ENCODE results near the gene PLP2. TPM values are rescaled to one million over a fixed set of nuclear protein-coding genes. Genes with fewer than 3 reads are reported as not detected.

The PLP2 gene
- total and polyA plus RNA-seq, 8 donors: 42.7 to 241 (median 53.5) TPM

- intact Hi-C loops (cut with DNase I): no loop called here
- no peak for DNase-seq
- H3K36me3 ChIP-seq: no peaks in the 10 kb centered on the region
These were observed 33.0 kb downstream of the PLP2 start for GRCh38 chrX:49204709-49205108.

GRCh38 chrX:49205443-49205842 is 33.7 kb downstream of the PLP2 start:
- intact Hi-C loops (cut with DNase I): no loop called here
- H3K27me3 ChIP-seq: no peaks in the 10 kb centered on the region

More at GRCh38 chrX:49204709-49205108, 33.0 kb downstream of the PLP2 start:
- no peak for TF ChIP-seq CTCF (IDR thresholded peaks at IDR 0.05)
- Histone ChIP-seq H3K27me3 (no peaks in the 10 kb centered on the region), H3K4me3 (no peak overlapping the region), H3K27ac (no peak overlapping the region), H3K4me1 (no peaks in the 10 kb centered on the region), H3K9me3 (no peaks in the 10 kb centered on the region)
- no peak for ATAC-seq

GRCh38 chrX:49206543-49206942 is 34.8 kb downstream of the PLP2 start:
- intact Hi-C loops (cut with DNase I): no loop called here
- ATAC-seq: no peak

More at GRCh38 chrX:49205443-49205842, 33.7 kb downstream of the PLP2 start:
- ATAC-seq (no peak), DNase-seq (no peak)
- Histone ChIP-seq H3K4me3 (no peak overlapping the region), H3K4me1 (no peaks in the 10 kb centered on the region), H3K36me3 (no peaks in the 10 kb centered on the region), H3K9me3 (no peaks in the 10 kb centered on the region), H3K27ac (no peak overlapping the region)
- no peak for TF ChIP-seq CTCF (IDR thresholded peaks at IDR 0.05)

GRCh38 chrX:49208399-49208798 is 36.7 kb downstream of the PLP2 start:
- Histone ChIP-seq H3K4me1 (no peaks in the 10 kb centered on the region), H3K27ac (no peak overlapping the region), H3K9me3 (no peaks in the 10 kb centered on the region), H3K27me3 (no peaks in the 10 kb centered on the region), H3K4me3 (no peak overlapping the region), H3K36me3 (no peaks in the 10 kb centered on the region)
- ATAC-seq (no peak), DNase-seq (no peak)
- intact Hi-C loops (cut with DNase I): no loop called here
- TF ChIP-seq CTCF (IDR thresholded peaks at IDR 0.05): no peak

More at GRCh38 chrX:49206543-49206942, 34.8 kb downstream of the PLP2 start:
- no peaks in the 10 kb centered on the region for H3K36me3 ChIP-seq
- H3K27ac ChIP-seq: no peak overlapping the region
- H3K27me3 ChIP-seq: no peaks in the 10 kb centered on the region
- H3K9me3 ChIP-seq: no peaks in the 10 kb centered on the region
- H3K4me3 ChIP-seq: no peak overlapping the region
- TF ChIP-seq CTCF (IDR thresholded peaks at IDR 0.05): no peak
- H3K4me1 ChIP-seq: no peaks in the 10 kb centered on the region
- DNase-seq: no peak

- Histone ChIP-seq H3K4me1 (no peaks in the 10 kb centered on the region), H3K27me3 (no peaks in the 10 kb centered on the region), H3K27ac (no peak overlapping the region), H3K36me3 (no peaks in the 10 kb centered on the region), H3K9me3 (no peaks in the 10 kb centered on the region), H3K4me3 (no peak overlapping the region)
- no peak for TF ChIP-seq CTCF (IDR thresholded peaks at IDR 0.05)
- ATAC-seq (no peak), DNase-seq (no peak)
- intact Hi-C loops (cut with DNase I): no loop called here
These were observed 37.9 kb downstream of the PLP2 start for GRCh38 chrX:49209434-49210251.

Measured in left lung (tissue), 10 donors.